HG03139 (cell line): ENCODE measurements around the gene RALB.
A peak's percentile ranks its signal among the peaks of the same experiment; 100 is the strongest.
"Not testable (repeated sequence)": the region's sequence is repeated elsewhere in the genome, so short reads cannot be mapped to it uniquely, and the experiment has no call there.

Source experiments
- ATAC-seq: cut with Tn5 transposase; IDR thresholded peaks from one replicate; pipeline ENCODE4 v1.9.1; 2021; ENCODE audit not compliant: unreplicated experiment

Gene RALB

GRCh38 chr2:120224735-120225548, 27.7 kb upstream of the RALB start:
- ATAC-seq, result no peak

DNA sequence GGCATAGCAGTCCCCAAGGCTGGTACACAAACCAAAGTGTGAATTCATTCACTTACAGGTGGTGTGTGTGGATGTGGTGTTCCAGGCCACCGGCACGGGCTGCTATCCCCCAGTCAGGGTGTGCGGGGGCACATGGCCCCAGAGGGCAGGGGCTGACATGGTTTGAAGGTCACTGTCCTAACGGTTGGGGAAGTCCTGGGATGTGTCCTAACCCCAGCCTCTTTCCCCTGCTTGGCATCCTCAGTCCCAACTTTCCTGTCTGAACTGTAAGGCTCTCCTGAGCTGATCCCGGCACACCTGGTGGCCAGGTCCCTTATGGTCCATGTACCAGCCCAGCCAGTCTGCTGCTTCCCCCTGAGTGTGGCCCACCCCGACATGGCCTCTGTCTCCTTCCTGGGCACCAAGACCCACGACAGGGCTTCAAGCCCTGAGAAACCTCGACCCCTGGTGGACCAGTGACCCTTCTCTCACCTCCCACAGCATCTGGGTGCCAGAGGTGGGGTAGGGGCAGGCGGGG, 27.0 kb upstream of the RALB start:
- no peak for ATAC-seq

- no peak for ATAC-seq
Observed at GRCh38 chr2:120226316-120226715, 26.3 kb upstream of the RALB start.

DNA sequence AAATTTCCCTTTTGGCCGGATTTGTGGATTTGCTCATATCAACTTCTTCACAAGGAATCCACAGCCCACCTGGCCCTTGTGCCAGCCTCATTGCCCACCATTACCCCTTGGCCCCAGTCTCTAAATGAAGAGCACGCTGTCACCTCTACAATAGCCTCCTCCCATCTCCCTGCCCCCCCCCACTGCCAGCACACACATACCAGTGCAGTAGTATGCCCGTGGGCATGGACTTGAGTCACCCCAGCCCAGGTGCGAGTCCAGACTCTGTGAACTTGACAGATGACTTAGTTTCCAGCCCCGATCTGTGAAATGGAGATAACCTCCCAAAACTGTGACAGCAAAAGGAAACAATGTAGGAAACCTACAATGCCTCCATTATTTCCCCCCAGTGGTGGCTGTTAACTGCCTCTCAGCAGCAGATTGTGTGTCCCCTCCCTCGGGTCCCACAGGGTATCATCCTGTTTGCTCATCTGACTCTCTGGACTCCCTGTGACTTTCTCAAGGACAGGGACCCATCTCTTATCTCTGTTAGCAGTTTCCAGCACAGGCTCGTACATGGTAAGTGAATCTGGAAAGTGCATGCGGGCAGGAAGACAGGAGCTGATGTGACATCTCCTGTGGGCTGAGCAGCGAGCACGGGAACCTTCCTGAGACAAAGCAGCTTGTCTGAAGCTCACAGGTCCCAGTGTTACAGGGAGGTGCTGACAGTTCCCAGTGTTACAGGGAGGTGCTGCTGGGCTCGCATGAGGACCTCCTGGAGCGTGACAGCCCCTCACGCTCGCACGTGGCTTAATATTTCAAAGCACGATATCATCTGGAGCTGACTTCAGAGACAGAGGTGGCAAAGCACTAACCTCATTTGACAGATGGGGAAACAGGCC, 25.3 kb upstream of the RALB start:
- ATAC-seq, result no peak

DNA sequence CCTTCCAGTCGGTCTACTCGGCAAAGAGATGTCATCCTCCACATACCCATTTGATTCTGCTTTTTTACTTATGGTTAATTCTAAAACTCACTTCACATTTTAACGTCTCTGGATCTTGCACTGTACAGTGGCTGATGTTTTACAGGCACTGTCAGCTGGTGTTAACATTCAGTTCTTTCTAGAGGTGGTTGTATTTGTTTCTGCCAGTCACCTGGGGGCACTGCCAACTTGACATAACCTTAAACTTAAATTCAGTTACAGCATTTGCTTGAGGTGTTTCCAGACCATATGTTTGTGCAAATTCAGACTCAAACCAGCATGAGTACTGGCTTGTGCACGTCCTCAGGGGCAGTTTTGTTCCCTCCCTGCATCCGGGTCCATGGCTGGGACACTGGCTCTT, 24.1 kb upstream of the RALB start:
- no peak for ATAC-seq

DNA sequence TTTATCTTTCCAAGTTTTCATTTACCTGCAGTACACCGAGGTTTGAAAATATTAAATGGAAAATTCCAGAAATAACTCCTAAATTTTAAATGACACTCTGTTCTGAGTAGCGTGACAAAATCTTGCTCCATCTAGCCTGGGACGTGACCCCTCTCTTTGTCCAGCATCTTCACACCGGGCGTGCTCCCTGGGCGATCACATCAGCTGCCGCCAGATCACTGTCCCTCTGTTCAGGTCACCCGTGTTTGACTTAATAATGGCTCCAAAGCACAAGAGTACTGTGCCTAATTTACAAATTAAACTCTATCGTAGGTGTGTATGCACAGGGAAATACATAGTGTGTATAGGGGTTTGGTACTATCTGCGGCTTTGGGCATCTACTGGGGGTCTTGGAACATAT, 23.3 kb upstream of the RALB start:
- no peak for ATAC-seq

DNA sequence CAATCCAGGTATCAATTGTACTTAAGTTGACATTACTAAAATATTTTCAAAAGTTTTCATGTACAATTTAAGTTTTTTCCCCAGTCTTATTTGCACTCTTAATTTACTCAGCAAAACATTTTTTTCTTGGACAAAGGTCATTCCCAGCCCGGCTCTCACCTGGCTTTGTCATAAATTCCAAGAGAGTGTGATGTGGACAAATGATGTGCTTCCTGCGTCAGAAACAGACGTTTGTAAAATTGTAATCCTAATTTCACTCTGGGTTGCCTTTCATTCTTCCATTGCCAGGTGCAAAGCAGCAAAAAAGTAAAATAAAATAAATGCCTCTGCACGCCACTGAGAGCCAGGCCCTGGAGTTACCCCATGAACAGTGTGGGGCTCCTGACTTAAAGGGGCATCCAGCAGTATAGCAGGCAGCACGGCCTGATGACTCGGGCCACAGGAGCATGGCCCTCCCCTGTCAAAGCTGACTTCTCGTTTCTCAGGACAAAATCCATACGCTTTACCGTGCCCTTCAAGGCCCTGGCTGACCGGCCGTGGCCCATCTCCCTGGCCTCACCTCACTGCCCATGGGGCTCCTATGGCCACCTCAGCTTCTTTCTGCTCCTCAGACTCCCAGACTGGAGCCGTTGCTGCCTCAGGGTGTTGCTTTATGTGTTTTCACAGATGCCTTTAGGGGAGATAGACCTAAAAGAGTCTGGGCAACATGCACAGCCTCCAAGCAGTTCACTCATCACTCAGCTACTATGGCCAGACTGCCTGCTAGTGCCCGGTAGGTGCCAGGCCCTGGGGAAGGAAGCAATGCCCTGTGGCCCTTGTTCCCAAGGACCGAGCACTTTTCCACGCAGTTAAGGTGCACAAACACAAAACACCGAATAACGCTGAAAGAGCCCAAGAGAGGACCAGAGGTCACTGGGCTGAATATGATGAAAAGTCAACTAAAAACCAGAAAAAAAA, 21.9 kb upstream of the RALB start:
- ATAC-seq, result no peak

GRCh38 chr2:120231564-120231973, 21.1 kb upstream of the RALB start:
- no peak for ATAC-seq

DNA sequence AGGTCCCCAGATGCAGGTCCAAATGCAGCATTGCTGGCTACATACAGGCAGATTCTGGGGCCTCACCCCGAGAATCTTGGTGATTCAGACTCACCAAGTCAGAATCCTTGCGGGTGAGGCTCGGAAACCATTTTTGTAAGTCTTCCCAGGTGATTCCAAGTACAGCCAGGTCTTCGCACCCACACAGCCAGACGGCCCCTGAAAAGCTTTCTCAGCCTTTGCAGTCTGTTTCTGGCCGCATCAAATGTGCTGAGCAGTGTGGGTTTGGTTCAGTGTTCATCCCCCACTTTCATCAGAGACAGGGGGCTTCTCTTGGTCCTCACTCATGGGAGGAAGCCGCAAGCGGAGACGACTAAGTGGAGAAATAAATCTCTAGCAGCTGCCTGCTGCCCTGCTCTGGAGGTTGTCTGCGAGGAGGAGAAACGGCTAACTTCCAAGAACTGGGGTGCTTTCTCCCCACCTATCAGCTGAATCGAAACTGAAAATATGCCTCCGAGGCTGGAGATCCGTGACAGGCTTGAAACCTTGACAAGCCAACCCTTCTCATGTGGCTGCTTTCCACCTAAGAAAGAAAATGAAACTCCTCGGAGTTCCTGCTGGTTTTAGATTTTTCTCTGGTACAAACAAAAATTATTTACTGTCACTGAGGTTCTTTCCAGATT, 20.5 kb upstream of the RALB start:
- ATAC-seq, result peak; percentile 81

- no peak for ATAC-seq
Observed at GRCh38 chr2:120233292-120233691, 19.4 kb upstream of the RALB start.

DNA sequence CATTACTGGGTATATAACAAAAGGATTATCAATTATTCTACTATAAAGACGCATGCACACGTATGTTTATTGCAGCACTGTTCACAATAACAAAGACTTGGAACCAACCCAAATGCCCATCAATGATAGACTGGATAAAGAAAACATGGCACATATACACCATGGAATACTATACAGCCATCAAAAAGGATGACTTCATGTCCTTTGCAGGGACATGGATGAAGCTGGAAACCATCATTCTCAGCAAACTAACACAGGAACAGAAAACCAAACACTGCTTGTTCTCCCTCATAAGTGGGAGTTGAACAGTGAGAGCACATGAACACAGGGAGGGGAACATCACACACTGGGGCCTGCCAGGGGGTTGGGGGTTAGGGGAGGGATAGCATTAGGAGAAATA, 17.5 kb upstream of the RALB start:
- not testable (repeated sequence) for ATAC-seq

DNA sequence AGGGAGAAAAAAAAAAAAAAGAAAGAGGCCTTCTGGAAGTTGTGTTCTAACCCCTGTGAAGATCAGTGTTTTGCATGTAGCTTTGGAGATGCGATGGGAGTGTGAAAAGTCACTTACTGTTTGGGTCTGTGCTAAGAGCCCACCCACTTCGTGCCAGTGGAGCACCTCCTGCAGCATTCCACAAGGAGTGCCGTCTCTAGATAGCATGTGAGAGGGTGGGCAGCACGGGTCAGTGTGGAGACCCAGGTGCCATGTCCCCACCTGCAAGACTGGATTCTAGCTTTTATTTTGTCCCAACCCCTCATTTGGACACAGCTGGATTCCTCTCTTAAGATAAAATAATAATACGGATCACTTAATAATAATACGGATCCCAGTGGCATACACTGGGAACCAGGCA, 17.0 kb upstream of the RALB start:
- ATAC-seq, result no peak

DNA sequence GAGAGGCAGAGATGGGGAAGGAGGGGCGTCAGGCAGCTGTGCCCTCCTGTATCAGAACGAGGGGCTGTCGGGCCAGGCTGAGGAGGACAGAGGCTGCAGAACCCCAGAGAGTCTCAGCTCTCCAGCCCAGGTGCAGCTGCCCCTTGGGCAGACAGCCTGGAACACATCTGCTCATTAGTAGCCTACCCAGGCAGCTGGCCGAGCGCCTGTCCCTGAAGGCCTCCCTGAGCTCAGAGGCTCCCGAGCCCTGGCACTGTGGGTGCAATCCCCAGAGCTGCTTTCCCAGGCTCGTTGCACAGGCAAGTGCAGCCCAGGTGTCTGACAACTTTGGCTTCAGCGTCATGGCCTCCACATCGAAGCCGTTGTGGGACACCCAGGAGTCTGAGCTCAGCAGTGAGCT, 16.3 kb upstream of the RALB start:
- ATAC-seq, result no peak

- ATAC-seq, result no peak
Observed at GRCh38 chr2:120236791-120237190, 15.9 kb upstream of the RALB start.

GRCh38 chr2:120237491-120237902, 15.2 kb upstream of the RALB start:
- ATAC-seq, result no peak

DNA sequence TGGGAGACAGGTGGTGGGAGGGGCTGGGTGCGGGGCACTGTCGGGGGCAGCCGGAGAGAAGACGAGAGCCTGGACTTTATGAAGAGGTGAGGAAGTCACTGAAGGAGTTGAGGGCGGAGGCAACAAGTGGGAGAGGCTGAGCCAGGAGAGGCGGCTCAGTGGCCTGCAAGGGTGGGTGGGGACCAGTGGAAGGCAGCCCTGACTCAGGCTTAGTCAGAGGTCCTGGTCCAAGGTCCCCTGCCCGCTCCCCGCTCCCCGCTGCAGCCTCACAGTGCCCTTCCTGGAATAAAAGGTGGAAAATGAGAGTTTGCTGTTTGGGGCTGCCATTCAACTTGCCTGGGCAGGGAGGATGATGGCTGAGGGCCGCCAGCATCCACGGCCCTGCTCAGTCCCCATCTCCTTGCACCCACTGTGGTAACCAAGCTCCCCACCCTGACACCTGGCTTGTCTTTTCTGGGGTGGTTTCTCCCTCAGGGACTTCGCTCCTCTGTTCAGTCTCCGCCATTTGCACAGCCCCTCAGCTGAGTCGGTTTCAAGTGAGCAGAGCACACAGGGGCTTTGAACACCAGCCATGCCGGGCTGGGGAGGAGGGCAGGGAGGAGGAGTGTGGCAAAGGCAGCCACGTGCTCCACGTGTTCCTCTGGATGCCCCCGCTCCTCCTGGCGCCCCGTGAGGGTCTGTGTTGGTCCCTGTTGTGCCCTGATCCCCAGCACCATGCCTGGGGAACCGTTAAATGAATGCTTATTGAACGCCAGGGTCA, 13.7 kb upstream of the RALB start:
- no peak for ATAC-seq

- ATAC-seq, result no peak
Observed at GRCh38 chr2:120239488-120240287, 13.0 kb upstream of the RALB start.

DNA sequence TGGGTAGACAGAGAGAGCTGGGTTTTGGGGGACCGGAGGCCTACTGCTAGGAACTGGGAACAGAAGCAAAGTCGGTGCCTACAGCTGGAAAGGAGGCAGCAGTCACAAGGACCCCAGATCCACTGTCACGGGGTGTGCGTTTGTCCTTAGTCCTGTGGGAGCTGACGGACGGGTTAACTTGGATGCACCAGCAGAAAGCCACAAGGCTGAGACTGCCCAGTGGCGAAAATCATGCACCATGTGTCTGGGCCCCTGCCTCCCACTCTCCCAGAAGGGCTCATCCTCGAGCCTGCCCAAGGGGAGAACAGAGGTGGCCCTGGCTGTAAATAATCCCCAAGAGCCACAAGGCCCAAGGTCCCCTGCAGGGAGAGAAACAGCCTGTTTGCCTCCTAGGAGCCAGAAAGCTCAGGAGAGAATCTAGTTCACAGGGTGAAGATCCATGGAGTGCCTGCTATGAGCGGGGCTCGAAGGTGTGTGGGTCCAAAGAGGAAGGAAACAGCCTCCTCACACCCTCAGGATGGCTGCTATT, 11.7 kb upstream of the RALB start:
- no peak for ATAC-seq
